K562 (cell line): ENCODE results near the gene IL6R. TPM values are rescaled to one million over a fixed set of nuclear protein-coding genes. Genes with fewer than 3 reads are reported as not detected.
A peak's percentile ranks its signal among the peaks of the same experiment; 100 is the strongest.

Source experiments
- ATF7 ChIP-seq: fragments of 450-650 bp; IDR thresholded peaks from 2 replicates; pipeline ENCODE4 v1.7.1; 2014; ENCODE audit warnings: mild to moderate bottlenecking, moderate library complexity
- CBFA2T3 ChIP-seq: fragments of 450-650 bp; IDR thresholded peaks from 2 replicates; pipeline ENCODE4 v1.6.1; 2017
- EGR1 ChIP-seq: fragments of 450-650 bp; conservative IDR thresholded peaks from 2 replicates; pipeline ENCODE4 v1.6.1; 2017; ENCODE audit warnings: mild to moderate bottlenecking
- KDM4B ChIP-seq, 2 experiments: fragments of 450-650 bp in 1 of 2; sonication (generic) in 1 of 2; IDR thresholded peaks; 2 replicates each; pipeline ENCODE4 v1.6.1; 2016 to 2017; ENCODE audit warnings: borderline replicate concordance in 2 of 2, antibody characterized with exemption in 1 of 2, low read depth in 1 of 2, mild to moderate bottlenecking in 1 of 2
- MYBL2 ChIP-seq, 2 experiments: fragments of 450-650 bp in 1 of 2; sonication (generic) in 1 of 2; formaldehyde crosslinking in 1 of 2; IDR thresholded peaks; 2 replicates each; pipeline versions ENCODE4 v1.6.1 to v1.8.1; 2017 to 2022; ENCODE audit warnings: borderline replicate concordance in 1 of 2, inconsistent platforms in 1 of 2, low read depth in 1 of 2, mild to moderate bottlenecking in 1 of 2, missing genetic modification reagents in 1 of 2, moderate library complexity in 1 of 2
- PCBP2 ChIP-seq: fragments of 200-400 bp; formaldehyde crosslinking; IDR thresholded peaks from 2 replicates; pipeline ENCODE4 v1.6.1; 2018; ENCODE audit warnings: low read length, low read depth, mild to moderate bottlenecking, moderate library complexity; ENCODE audit not compliant: poor library complexity, severe bottlenecking
- POLR2AphosphoS2 ChIP-seq: IDR thresholded peaks from 2 replicates; pipeline ENCODE4 v1.6.1; 2012; ENCODE audit warnings: low read length, improper control_type of control experiment
- THRA ChIP-seq: fragments of 450-650 bp; IDR thresholded peaks from 2 replicates; pipeline ENCODE4 v1.6.1; 2017; ENCODE audit warnings: mild to moderate bottlenecking, moderate library complexity
- VEZF1 ChIP-seq: fragments of 200-800 bp; sonication (Bioruptor generic); IDR thresholded peaks from 2 replicates; pipeline ENCODE4 v1.6.1; 2017; ENCODE audit warnings: missing genetic modification characterization, missing compliant biosample characterization
- ZNF124 ChIP-seq: sonication (generic); formaldehyde crosslinking; IDR thresholded peaks from 2 replicates; pipeline ENCODE4 v1.8.1; 2022; ENCODE audit warnings: missing genetic modification reagents
- ZNF354B ChIP-seq: fragments of 250-450 bp; sonication (Bioruptor Pico); IDR thresholded peaks from 2 replicates; pipeline ENCODE4 v1.4.0; 2020
- ZNF707 ChIP-seq: fragments of 250-450 bp; sonication (Bioruptor Pico); conservative IDR thresholded peaks from 2 replicates; pipeline ENCODE4 v1.8.0; 2022; ENCODE audit warnings: inconsistent platforms, mild to moderate bottlenecking, moderate library complexity
- polyA plus RNA-seq, 8 experiments: library from polyadenylated mRNA; depleted of rRNA in 4 of 8; stranded (reverse) in 5 of 8; unstranded in 3 of 8; fragments of >200 nt; fragmentation: Nextera tagmentation in 2 of 8; fragmentation: Illumina TruSeq in 1 of 8; extraction: Ambion mirVana in 2 of 8; extraction: Trizol in 1 of 8; gene quantifications; 2 replicates each; pipeline versions ENCODE4 v1.2.1 to v1.2.3, GENCODE V29; 2011 to 2014; ENCODE audit warnings: inconsistent platforms in 1 of 8, missing spikeins in 1 of 8
- total RNA-seq, 7 experiments: library from RNA; depleted of rRNA in 6 of 7; stranded (reverse); fragments of >200 nt in 6 of 7; fragmentation: Illumina TruSeq in 2 of 7; extraction: Trizol in 2 of 7; gene quantifications; 2 replicates each; pipeline versions ENCODE4 v1.2.1 to v1.2.3, GENCODE V29; 2011 to 2021; ENCODE audit warnings: low replicate concordance in 1 of 7

Gene IL6R
- total and polyA plus RNA-seq, 9 of the 15 experiments (the other 6 are each of a cell fraction or from before 2014, with no cell fraction given): 0.05 to 1.1 (median 0.11) TPM; not detected in 2

DNA sequence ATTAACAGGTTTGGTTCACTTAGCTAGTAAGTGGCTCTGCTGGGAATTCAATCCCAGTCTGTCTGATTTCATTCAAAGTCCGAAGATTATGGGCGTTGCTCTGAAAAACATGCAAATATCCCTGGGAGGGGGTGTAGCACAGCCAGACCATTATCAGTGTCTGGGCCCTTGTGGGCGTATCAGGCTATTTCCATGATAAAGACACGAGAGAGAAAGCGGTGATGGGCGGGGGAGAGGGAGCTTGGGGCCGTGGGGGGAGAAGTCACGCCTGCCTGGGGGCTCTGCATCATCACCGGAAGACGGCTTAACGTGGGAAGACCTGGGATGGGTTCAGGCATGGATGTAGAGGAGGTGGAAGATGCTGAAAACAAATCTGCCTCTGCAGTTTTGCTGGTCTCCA, 25.8 kb downstream of the IL6R start (continued):
- TF ChIP-seq THRA: no peak
- TF ChIP-seq ATF7: no peak
- TF ChIP-seq VEZF1 (CRISPR knock-in tag): peak; percentile 43; the same call in 1 of the 2 replicates
- no peak for TF ChIP-seq PCBP2
- no peak for TF ChIP-seq MYBL2 (IDR thresholded peaks at IDR 0.05; ENCODE audit: low read depth)
- TF ChIP-seq MYBL2 (CRISPR knock-in tag; IDR thresholded peaks at IDR 0.05; ENCODE audit: borderline replicate concordance): no peak
- no peak for TF ChIP-seq ZNF354B (CRISPR knock-in tag)
- TF ChIP-seq POLR2AphosphoS2: no peak
- TF ChIP-seq ZNF707: no peak
- peak; percentile 81 for TF ChIP-seq EGR1
- TF ChIP-seq KDM4B (IDR thresholded peaks at IDR 0.05; ENCODE audit: borderline replicate concordance in 2 of 2, low read depth in 1 of 2): no peak
- no peak for TF ChIP-seq ZNF124 (CRISPR knock-in tag)
- 0 out of 2 replicates have a peak, but pooled peaks have one; percentile 9 for TF ChIP-seq CBFA2T3
- TF ChIP-seq, all 486 proteins: peak for 6
